ENCODE measurements around the gene FTO.

Gene FTO

GRCh38 chr16:54000361-54000760 lies 296.4 kb downstream of the FTO start:
- DNase-seq (ENCODE audit: low read depth in 2 of 2) = no peak

GRCh38 chr16:54006693-54007092 lies 302.7 kb downstream of the FTO start:
- DNase-seq (ENCODE audit: low read depth in 2 of 2) = no peak

- no peak for DNase-seq (ENCODE audit: low read depth in 2 of 2)
Observed at GRCh38 chr16:54007504-54007903, 303.5 kb downstream of the FTO start.

GRCh38 chr16:54009464-54010176 lies 305.7 kb downstream of the FTO start:
- DNase-seq (ENCODE audit: low read depth in 2 of 2) = no peak

- no peak for DNase-seq (ENCODE audit: low read depth in 2 of 2)
Observed at GRCh38 chr16:54015147-54015546, 311.2 kb downstream of the FTO start.

- DNase-seq (ENCODE audit: low read depth in 2 of 2) = no peak
Observed at GRCh38 chr16:54022362-54022761, 318.4 kb downstream of the FTO start.

- no peak for DNase-seq (ENCODE audit: low read depth in 2 of 2)
Observed at GRCh38 chr16:54026456-54026855, 322.5 kb downstream of the FTO start.

- peak in 1 of 2 experiments; percentile 45 for DNase-seq (ENCODE audit: low read depth in 2 of 2)
Observed at GRCh38 chr16:54027062-54027461, 323.1 kb downstream of the FTO start.

- no peak for DNase-seq (ENCODE audit: low read depth in 2 of 2)
Observed at GRCh38 chr16:54027558-54027957, 323.6 kb downstream of the FTO start.

GRCh38 chr16:54027995-54028394 lies 324.0 kb downstream of the FTO start:
- DNase-seq (ENCODE audit: low read depth in 2 of 2) = no peak

GRCh38 chr16:54030451-54030850 lies 326.5 kb downstream of the FTO start:
- no peak for DNase-seq (ENCODE audit: low read depth in 2 of 2)

GRCh38 chr16:54031107-54031760 lies 327.3 kb downstream of the FTO start:
- no peak for DNase-seq (ENCODE audit: low read depth in 2 of 2)

GRCh38 chr16:54033747-54034146 lies 329.8 kb downstream of the FTO start:
- no peak for DNase-seq (ENCODE audit: low read depth in 2 of 2)

GRCh38 chr16:54034684-54035083 lies 330.7 kb downstream of the FTO start:
- DNase-seq (ENCODE audit: low read depth in 2 of 2) = no peak

GRCh38 chr16:54040480-54040879 lies 336.5 kb downstream of the FTO start:
- no peak for DNase-seq (ENCODE audit: low read depth in 2 of 2)

- no peak for DNase-seq (ENCODE audit: low read depth in 2 of 2)
Observed at GRCh38 chr16:54040975-54041374, 337.0 kb downstream of the FTO start.

- DNase-seq (ENCODE audit: low read depth in 2 of 2) = no peak
Observed at GRCh38 chr16:54048586-54049495, 344.9 kb downstream of the FTO start.

GRCh38 chr16:54049591-54050458 lies 345.9 kb downstream of the FTO start:
- no peak for DNase-seq (ENCODE audit: low read depth in 2 of 2)

- peak; percentile 42 to 55 for DNase-seq (ENCODE audit: low read depth in 2 of 2)
Observed at GRCh38 chr16:54050459-54051210, 346.7 kb downstream of the FTO start.

- no peak for DNase-seq (ENCODE audit: low read depth in 2 of 2)
Observed at GRCh38 chr16:54051821-54052220, 347.9 kb downstream of the FTO start.

- no peak for DNase-seq (ENCODE audit: low read depth in 2 of 2)
Observed at GRCh38 chr16:54052271-54052670, 348.3 kb downstream of the FTO start.

Data from fibroblast of skin of left biceps (primary cell).